ENCODE data around the gene WLS.

DNA sequence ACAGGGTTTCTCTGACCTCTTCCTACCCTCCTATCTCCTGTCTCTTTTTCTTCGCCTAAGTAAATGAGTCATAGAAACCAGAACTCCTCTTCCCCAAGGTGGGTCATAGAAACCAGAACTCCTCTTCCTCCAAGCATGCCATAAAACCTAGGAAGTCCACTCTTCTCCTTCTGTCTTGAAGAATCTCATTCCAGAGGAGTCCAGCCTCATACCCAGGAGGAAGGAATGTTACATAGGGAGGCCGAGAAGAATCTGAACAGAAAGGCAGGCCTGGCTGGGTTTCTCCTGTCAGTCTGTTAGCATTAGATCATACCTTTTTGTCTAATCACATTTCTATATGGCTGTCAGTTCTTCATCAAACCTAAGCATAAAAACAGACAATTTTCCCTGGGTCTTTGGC lies 47.5 kb upstream of the WLS start:
- TF ChIP-seq POLR2AphosphoS5 (IDR thresholded peaks at IDR 0.05; ENCODE audit: borderline replicate concordance, low read depth, low read length): no peak
- no peak for TF ChIP-seq EZH2 (IDR thresholded peaks at IDR 0.05)
